Fibroblast of the aortic adventitia (primary cell): ENCODE measurements around the gene ASPDH. TPM values are rescaled to one million over a fixed set of nuclear protein-coding genes. Genes with fewer than 3 reads are reported as not detected.

Source experiments
- DNase-seq: peaks from one replicate; pipeline ENCODE4 v3.0.0-alpha.2; 2010; ENCODE audit warnings: low read depth
- H3K4me3 ChIP-seq: 2 replicates; pipeline ENCODE4 v1.5.1; 2011; ENCODE audit warnings: low read depth, mild to moderate bottlenecking, control low read depth, low read length, moderate library complexity
- CTCF ChIP-seq: IDR thresholded peaks from 2 replicates; pipeline ENCODE4 v1.5.1; 2011; ENCODE audit warnings: mild to moderate bottlenecking, low read length, control low read depth, inconsistent platforms; ENCODE audit not compliant: insufficient read depth
- total RNA-seq: library from RNA; depleted of rRNA; stranded (reverse); fragments of >200 nt; gene quantifications from 2 replicates; pipeline ENCODE4 v1.2.3, GENCODE V29; 2012; ENCODE audit warnings: low replicate concordance

ASPDH gene
- total RNA-seq, 1 donor: not detected

- TF ChIP-seq CTCF: no peak
- H3K4me3 ChIP-seq: no peak overlapping the region
- DNase-seq: no peak
These were observed 38.8 kb upstream of the ASPDH start for GRCh38 chr19:50552540-50552939.

- no peak for TF ChIP-seq CTCF
- no peak for DNase-seq
- H3K4me3 ChIP-seq: no peak overlapping the region
These were observed 38.0 kb upstream of the ASPDH start for GRCh38 chr19:50551715-50552187.

- no peak for DNase-seq
- no peak for TF ChIP-seq CTCF
- H3K4me3 ChIP-seq: no peak overlapping the region
These were observed 37.5 kb upstream of the ASPDH start for GRCh38 chr19:50551034-50551714.

GRCh38 chr19:50550594-50550966 is 36.9 kb upstream of the ASPDH start:
- no peak overlapping the region for H3K4me3 ChIP-seq
- no peak for TF ChIP-seq CTCF
- no peak for DNase-seq

GRCh38 chr19:50549927-50550593 is 36.3 kb upstream of the ASPDH start:
- TF ChIP-seq CTCF: no peak
- DNase-seq: no peak
- H3K4me3 ChIP-seq: no peak overlapping the region

GRCh38 chr19:50549059-50549926 is 35.6 kb upstream of the ASPDH start:
- TF ChIP-seq CTCF: no peak
- DNase-seq: no peak
- no peak overlapping the region for H3K4me3 ChIP-seq
